Panc1 (cell line): Measurements from ENCODE around the gene LTBP2. TPM values are rescaled to one million over a fixed set of nuclear protein-coding genes. Genes with fewer than 3 reads are reported as not detected.

Experiments used
- ATAC-seq: fragments of 200-7000 bp; cut with Tn5 transposase; 2 replicates; pipeline ENCODE4 v1.9.1; 2020; ENCODE audit warnings: mild to moderate bottlenecking, moderate library complexity
- BruUV-seq: library from RNA; stranded (reverse); fragments of 400-500 nt; replicated peaks from 2 replicates; lab custom pipeline; 2021; lab: Mats Ljungman, UMichigan
- CTCF ChIA-PET: fragments of 300-600 bp; sonication (Branson Sonifier 250); formaldehyde crosslinking; loops from one replicate; lab custom pipeline; 2022; ENCODE audit warnings: antibody characterized with exemption; lab: Charles Lee
- POLR2A ChIA-PET: fragments of 300-600 bp; sonication (Branson Sonifier 250); formaldehyde crosslinking; loops from one replicate; lab custom pipeline; 2022; ENCODE audit warnings: antibody characterized with exemption; lab: Charles Lee
- DNase-seq: peaks from one replicate; pipeline ENCODE4 v3.0.0-alpha.2; 2010; ENCODE audit warnings: low read depth, low spot score
- H3K27ac ChIP-seq: 2 replicates; pipeline ENCODE4 v1.5.1; 2011; ENCODE audit warnings: mild to moderate bottlenecking, low read length, inconsistent platforms
- H3K27me3 ChIP-seq: fragments of 200-500 bp; sonication (Bioruptor generic); 2 replicates; pipeline ENCODE4 v1.6.0; 2014; ENCODE audit warnings: low read length, inconsistent platforms; ENCODE audit not compliant: control insufficient read depth, insufficient read depth
- H3K36me3 ChIP-seq: fragments of 200-500 bp; sonication (Bioruptor generic); 2 replicates; pipeline ENCODE4 v1.5.1; 2014; ENCODE audit warnings: inconsistent platforms, mild to moderate bottlenecking, low read length, moderate library complexity; ENCODE audit not compliant: control insufficient read depth, insufficient read depth
- H3K4me1 ChIP-seq: 2 replicates; pipeline ENCODE4 v1.5.1; 2011; ENCODE audit warnings: inconsistent platforms, mild to moderate bottlenecking, low read length, moderate library complexity; ENCODE audit not compliant: control insufficient read depth, insufficient read depth
- H3K4me3 ChIP-seq, 2 experiments: 2 replicates each; pipeline ENCODE4 v1.5.1; 2011 to 2012; ENCODE audit warnings: low read depth in 2 of 2, low read length in 2 of 2, mild to moderate bottlenecking in 2 of 2, inconsistent platforms in 1 of 2, moderate library complexity in 1 of 2
- H3K9me3 ChIP-seq: fragments of 200-500 bp; sonication (Bioruptor generic); 2 replicates; pipeline ENCODE4 v1.5.1; 2014; ENCODE audit warnings: low read depth, mild to moderate bottlenecking, inconsistent platforms, low read length, moderate library complexity; ENCODE audit not compliant: control insufficient read depth, insufficient read depth
- CTCF ChIP-seq: fragments of 450-650 bp; IDR thresholded peaks from 2 replicates; pipeline ENCODE4 v1.5.1; 2017; ENCODE audit warnings: mild to moderate bottlenecking
- POLR2AphosphoS5 ChIP-seq: IDR thresholded peaks from 2 replicates; pipeline ENCODE4 v1.6.1; 2012; ENCODE audit warnings: mild to moderate bottlenecking, low read depth, low read length, moderate library complexity
- REST ChIP-seq, 2 experiments: IDR thresholded peaks; 2 replicates each; pipeline ENCODE4 v1.6.1; 2011 to 2012; ENCODE audit warnings: low read depth in 2 of 2, control low read depth in 1 of 2, low read length in 1 of 2, mild to moderate bottlenecking in 1 of 2, moderate library complexity in 1 of 2; ENCODE audit not compliant: insufficient read depth in 1 of 2
- SIN3A ChIP-seq: IDR thresholded peaks from 2 replicates; pipeline ENCODE4 v1.6.1; 2012; ENCODE audit warnings: low read depth, mild to moderate bottlenecking, low read length, moderate library complexity, borderline replicate concordance; ENCODE audit not compliant: insufficient read depth
- TCF7L2 ChIP-seq: IDR thresholded peaks from 2 replicates; pipeline ENCODE4 v1.6.1; 2011; ENCODE audit warnings: mild to moderate bottlenecking, low read depth, low read length, inconsistent platforms
- in situ Hi-C: cut with HindIII; loops from 2 replicates; pipeline ENCODE4 v1.10.0; 2016; ENCODE audit warnings: low sequenced_read_pairs, low pct_unique_long_range_greater_than_20kb
- intact Hi-C: fragments of 100-400 bp; cut with micrococcal nuclease; formaldehyde crosslinking; loops from one replicate; pipeline ENCODE4 v1.10.0; 2022; ENCODE audit not compliant: unreplicated experiment
- total RNA-seq: library from RNA; stranded (reverse); gene quantifications from one replicate; pipeline ENCODE4 v1.2.1, GENCODE V29; 2021; ENCODE audit not compliant: unreplicated experiment

LTBP2 gene
- total RNA-seq, 1 experiment from 2014 or later, result 69.8 TPM

- no peak for DNase-seq
- Histone ChIP-seq H3K4me1 (no peaks in the 10 kb centered on the region), H3K9me3 (no peaks in the 10 kb centered on the region), H3K36me3 (no peaks in the 10 kb centered on the region), H3K4me3 (no peak overlapping the region), H3K27me3 (no peaks in the 10 kb centered on the region), H3K27ac (no peak overlapping the region)
- ATAC-seq, result no peak
- ChIA-PET CTCF (no interaction called here), POLR2A (interaction anchor here (0.8 kb wide), 1 partner anchor 28 kb away, joined by 4 read pairs; the partner anchor contains the start of genes ISCA2 and NPC2)
- no peak for TF ChIP-seq SIN3A
- TF ChIP-seq POLR2AphosphoS5, result no peak
- TF ChIP-seq CTCF, result no peak
- TF ChIP-seq TCF7L2, result no peak
- TF ChIP-seq REST (IDR thresholded peaks at IDR 0.05; ENCODE audit: insufficient read depth in 1 of 2, low read depth in 2 of 2, low read length in 1 of 2), result no peak
- no TSS peak for BruUV-seq
- intact Hi-C loops (no loop called here), in situ Hi-C loops (no loop called here)
These were observed 146.7 kb downstream of the LTBP2 start for GRCh38 chr14:74465335-74465734.

GRCh38 chr14:74464785-74465184 is 147.3 kb downstream of the LTBP2 start:
- CTCF ChIA-PET, result no interaction called here
- POLR2A ChIA-PET, result no interaction called here
- Histone ChIP-seq H3K9me3 (no peaks in the 10 kb centered on the region), H3K27me3 (no peaks in the 10 kb centered on the region), H3K4me3 (no peak overlapping the region), H3K27ac (no peak overlapping the region), H3K36me3 (no peaks in the 10 kb centered on the region), H3K4me1 (no peaks in the 10 kb centered on the region)
- no peak for ATAC-seq
- in situ Hi-C loops, result no loop called here
- BruUV-seq, result no TSS peak
- DNase-seq, result no peak
- TF ChIP-seq CTCF (no peak), REST (IDR thresholded peaks at IDR 0.05; ENCODE audit: insufficient read depth in 1 of 2, low read depth in 2 of 2, low read length in 1 of 2) (no peak), SIN3A (no peak), POLR2AphosphoS5 (no peak), TCF7L2 (no peak)
- intact Hi-C loops, result no loop called here
